ENCODE measurements around the gene FBXW8. TPM values are rescaled to one million over a fixed set of nuclear protein-coding genes. Genes with fewer than 3 reads are reported as not detected.

Gene FBXW8
- total and polyA plus RNA-seq, 7 experiments from 2014 or later = 4.8 to 13.2 (median 11.7) TPM

GRCh38 chr12:116880213-116880816 is 30.4 kb upstream of the FBXW8 start:
- ChIA-PET POLR2A (no interaction called here), CTCF (no interaction called here)
- H3K4me3 Mint-ChIP-seq = peak overlapping the region; percentile 77 to 97 (median 82)
- no peaks in the 10 kb centered on the region for H3K9me3 ChIP-seq (ENCODE audit: control insufficient read depth in 2 of 3, low read length in 3 of 3)
- no peak for ATAC-seq
- H3K4me3 ChIP-seq (ENCODE audit: low read length) = no peak overlapping the region
- H3K9me3 Mint-ChIP-seq = peaks cover 0 to 5% (median 0%) of the 10 kb centered on the region in 11 donors
- H3K27ac Mint-ChIP-seq = peak overlapping the region in 2 of 9 donors; percentile 29 to 45
- DNase-seq = no peak
- H3K4me1 Mint-ChIP-seq = peaks cover 28 to 43% (median 37%) of the 10 kb centered on the region in 7 donors
- intact Hi-C loops (cut with micrococcal nuclease) = no loop called here
- peaks cover 71 to 89% (median 75%) of the 10 kb centered on the region in 5 donors for H3K27me3 Mint-ChIP-seq
- no peak overlapping the region for H3K27ac ChIP-seq (ENCODE audit: low read depth, low read length)
- peaks cover 7 to 31% of the 10 kb centered on the region in 2 donors for H3K4me1 ChIP-seq (ENCODE audit: control insufficient read depth in 2 of 2, insufficient read depth in 2 of 2, low read length in 2 of 2)
- peaks cover 0 to 2% (median 0%) of the 10 kb centered on the region in 5 donors for H3K36me3 Mint-ChIP-seq
- no peaks in the 10 kb centered on the region for H3K36me3 ChIP-seq (ENCODE audit: control insufficient read depth in 2 of 3, insufficient read depth in 3 of 3, low read length in 3 of 3)
- peaks cover 0 to 14% of the 10 kb centered on the region in 2 donors for H3K27me3 ChIP-seq (ENCODE audit: control insufficient read depth in 2 of 2, insufficient read depth in 2 of 2, low read length in 2 of 2)

DNA sequence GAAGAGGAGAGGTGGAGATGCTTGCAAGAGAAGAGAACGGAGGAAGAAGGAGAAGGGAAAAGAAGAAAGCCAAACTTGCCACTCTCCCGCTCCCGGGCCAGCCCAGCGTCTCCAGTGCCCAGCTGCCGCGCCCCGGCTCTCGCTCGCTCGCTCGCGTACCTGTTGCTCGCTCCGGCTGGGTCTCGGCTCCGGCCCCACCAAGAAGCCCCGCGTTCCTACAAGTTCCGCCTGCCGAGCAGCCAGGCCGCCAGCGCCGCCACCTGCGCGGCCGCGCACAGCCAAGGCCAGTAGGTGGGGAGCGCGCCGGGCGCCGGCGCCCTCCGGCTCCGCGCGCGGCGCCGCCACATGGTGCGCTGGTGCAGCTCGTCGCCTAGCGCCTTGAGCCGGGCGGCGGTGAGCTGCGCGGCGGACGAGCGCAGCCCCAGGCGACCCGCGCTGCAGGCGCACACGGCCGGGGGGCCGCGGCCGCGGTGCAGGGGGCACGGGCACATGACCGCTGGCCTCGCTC is 29.9 kb upstream of the FBXW8 start:
- Histone ChIP-seq H3K36me3 (ENCODE audit: control insufficient read depth in 2 of 3, insufficient read depth in 3 of 3, low read length in 3 of 3) (no peaks in the 10 kb centered on the region), H3K9me3 (ENCODE audit: control insufficient read depth in 2 of 3, low read length in 3 of 3) (no peaks in the 10 kb centered on the region), H3K27me3 (ENCODE audit: control insufficient read depth in 2 of 2, insufficient read depth in 2 of 2, low read length in 2 of 2) (peaks cover 0 to 14% of the 10 kb centered on the region in 2 donors), H3K4me1 (ENCODE audit: control insufficient read depth in 2 of 2, insufficient read depth in 2 of 2, low read length in 2 of 2) (peaks cover 7 to 31% of the 10 kb centered on the region in 2 donors), H3K4me3 (ENCODE audit: low read length) (no peak overlapping the region), H3K27ac (ENCODE audit: low read depth, low read length) (no peak overlapping the region)
- intact Hi-C loops (cut with micrococcal nuclease) = no loop called here
- Mint-ChIP-seq H3K36me3 (peaks cover 0 to 2% (median 0%) of the 10 kb centered on the region in 5 donors), H3K9me3 (peaks cover 0 to 1% (median 0%) of the 10 kb centered on the region in 11 donors), H3K27me3 (peaks cover 66 to 90% (median 73%) of the 10 kb centered on the region in 5 donors), H3K27ac (peak overlapping the region in 1 of 9 donors; percentile 29), H3K4me3 (peak overlapping the region; percentile 77 to 97 (median 82)), H3K4me1 (peaks cover 28 to 43% (median 37%) of the 10 kb centered on the region in 7 donors)
- ChIA-PET POLR2A (no interaction called here), CTCF (no interaction called here)
- ATAC-seq (peak; percentile 59), DNase-seq (peak in 5 of 9 donors; percentile 8 to 48 (median 15))

GRCh38 chr12:116881325-116881876 is 29.3 kb upstream of the FBXW8 start, which contains the start of gene HRK:
HRK (minus strand) TSS chr12:116881441; CDS start chr12:116881307, 134 bp downstream.
- peaks cover 0 to 14% of the 10 kb centered on the region in 2 donors for H3K27me3 ChIP-seq (ENCODE audit: control insufficient read depth in 2 of 2, insufficient read depth in 2 of 2, low read length in 2 of 2)
- H3K4me1 ChIP-seq (ENCODE audit: control insufficient read depth in 2 of 2, insufficient read depth in 2 of 2, low read length in 2 of 2) = peaks cover 7 to 31% of the 10 kb centered on the region in 2 donors
- POLR2A ChIA-PET = no interaction called here
- Mint-ChIP-seq H3K9me3 (peaks cover 0 to 1% (median 0%) of the 10 kb centered on the region in 11 donors), H3K36me3 (peaks cover 0 to 2% (median 0%) of the 10 kb centered on the region in 5 donors), H3K4me3 (peak within 1 kb of the TSS; percentile 77 to 97 (median 82)), H3K27me3 (peaks cover 62 to 86% (median 67%) of the 10 kb centered on the region in 5 donors), H3K27ac (peak within 1 kb of the TSS in 2 of 9 donors; percentile 29 to 45), H3K4me1 (peaks cover 28 to 43% (median 37%) of the 10 kb centered on the region in 7 donors)
- H3K9me3 ChIP-seq (ENCODE audit: control insufficient read depth in 2 of 3, low read length in 3 of 3) = no peaks in the 10 kb centered on the region
- no peak for DNase-seq
- CTCF ChIA-PET = no interaction called here
- no peak within 1 kb of the TSS for H3K4me3 ChIP-seq (ENCODE audit: low read length)
- no peak for ATAC-seq
- H3K27ac ChIP-seq (ENCODE audit: low read depth, low read length) = no peak within 1 kb of the TSS
- no peaks in the 10 kb centered on the region for H3K36me3 ChIP-seq (ENCODE audit: control insufficient read depth in 2 of 3, insufficient read depth in 3 of 3, low read length in 3 of 3)
- intact Hi-C loops (cut with micrococcal nuclease) = no loop called here

- POLR2A ChIA-PET = no interaction called here
- Mint-ChIP-seq H3K4me1 (peaks cover 28 to 43% (median 37%) of the 10 kb centered on the region in 7 donors), H3K36me3 (peaks cover 0 to 2% (median 0%) of the 10 kb centered on the region in 5 donors), H3K27ac (no peak overlapping the region), H3K9me3 (peaks cover 0 to 1% (median 0%) of the 10 kb centered on the region in 11 donors), H3K4me3 (peak overlapping the region; percentile 44 to 79 (median 70)), H3K27me3 (peaks cover 62 to 84% (median 64%) of the 10 kb centered on the region in 5 donors)
- peaks cover 0 to 14% of the 10 kb centered on the region in 2 donors for H3K27me3 ChIP-seq (ENCODE audit: control insufficient read depth in 2 of 2, insufficient read depth in 2 of 2, low read length in 2 of 2)
- H3K4me1 ChIP-seq (ENCODE audit: control insufficient read depth in 2 of 2, insufficient read depth in 2 of 2, low read length in 2 of 2) = peaks cover 7 to 31% of the 10 kb centered on the region in 2 donors
- no peak overlapping the region for H3K27ac ChIP-seq (ENCODE audit: low read depth, low read length)
- no peaks in the 10 kb centered on the region for H3K9me3 ChIP-seq (ENCODE audit: control insufficient read depth in 2 of 3, low read length in 3 of 3)
- DNase-seq (no peak), ATAC-seq (no peak)
- CTCF ChIA-PET = interaction anchor here (0.6 to 1.3 kb wide), 2 partner anchors 173 to 181 kb away, joined by 3 read pairs; no protein-coding TSS in a partner anchor
- intact Hi-C loops (cut with micrococcal nuclease) = loop anchor here (1.0 to 2.0 kb wide), 3 partner anchors 123 to 179 kb away; no protein-coding TSS in a partner anchor
- no peaks in the 10 kb centered on the region for H3K36me3 ChIP-seq (ENCODE audit: control insufficient read depth in 2 of 3, insufficient read depth in 3 of 3, low read length in 3 of 3)
- no peak overlapping the region for H3K4me3 ChIP-seq (ENCODE audit: low read length)
Observed at GRCh38 chr12:116881877-116882507, 28.8 kb upstream of the FBXW8 start.

- DNase-seq (no peak), ATAC-seq (no peak)
- CTCF ChIA-PET = interaction anchor here (0.6 to 1.3 kb wide), 2 partner anchors 174 to 182 kb away, joined by 3 read pairs; no protein-coding TSS in a partner anchor
- H3K4me1 ChIP-seq (ENCODE audit: control insufficient read depth in 2 of 2, insufficient read depth in 2 of 2, low read length in 2 of 2) = peaks cover 7 to 31% of the 10 kb centered on the region in 2 donors
- H3K27me3 ChIP-seq (ENCODE audit: control insufficient read depth in 2 of 2, insufficient read depth in 2 of 2, low read length in 2 of 2) = peaks cover 0 to 14% of the 10 kb centered on the region in 2 donors
- intact Hi-C loops (cut with micrococcal nuclease) = loop anchor here (1.0 to 2.0 kb wide), 3 partner anchors 124 to 180 kb away; no protein-coding TSS in a partner anchor
- Mint-ChIP-seq H3K27ac (no peak overlapping the region), H3K4me3 (peak overlapping the region in 9 of 10 donors; percentile 10 to 79 (median 71)), H3K27me3 (peaks cover 54 to 84% (median 60%) of the 10 kb centered on the region in 5 donors), H3K9me3 (peaks cover 0 to 1% (median 0%) of the 10 kb centered on the region in 11 donors), H3K36me3 (peaks cover 0 to 2% (median 0%) of the 10 kb centered on the region in 5 donors), H3K4me1 (peaks cover 28 to 43% (median 37%) of the 10 kb centered on the region in 7 donors)
- H3K9me3 ChIP-seq (ENCODE audit: control insufficient read depth in 2 of 3, low read length in 3 of 3) = no peaks in the 10 kb centered on the region
- POLR2A ChIA-PET = no interaction called here
- no peaks in the 10 kb centered on the region for H3K36me3 ChIP-seq (ENCODE audit: control insufficient read depth in 2 of 3, insufficient read depth in 3 of 3, low read length in 3 of 3)
- H3K27ac ChIP-seq (ENCODE audit: low read depth, low read length) = no peak overlapping the region
- H3K4me3 ChIP-seq (ENCODE audit: low read length) = no peak overlapping the region
Observed at GRCh38 chr12:116882742-116883141, 28.0 kb upstream of the FBXW8 start.

DNA sequence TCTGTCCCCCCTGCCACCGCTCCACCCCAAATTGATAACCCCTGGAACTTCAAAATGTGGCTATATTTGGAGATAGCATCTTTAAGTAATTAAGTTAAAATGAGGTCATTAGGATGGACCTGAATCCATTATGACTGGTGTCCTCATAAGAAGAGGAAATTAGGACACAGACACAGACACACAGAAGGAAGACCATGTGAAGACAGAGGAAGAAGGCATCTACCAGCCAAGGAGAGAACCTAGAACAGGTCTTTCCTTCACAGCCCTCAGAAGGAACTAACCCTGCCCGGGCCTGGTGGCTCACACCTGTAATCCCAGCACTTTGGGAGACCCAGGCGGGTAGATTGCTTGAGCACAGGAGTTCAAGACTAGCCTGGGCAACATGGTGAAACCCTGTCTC is 25.9 kb upstream of the FBXW8 start:
- intact Hi-C loops (cut with micrococcal nuclease) = no loop called here
- ATAC-seq (peak; percentile 49), DNase-seq (no peak)
- no peak overlapping the region for H3K27ac ChIP-seq (ENCODE audit: low read depth, low read length)
- peaks cover 0 to 1% (median 0%) of the 10 kb centered on the region in 11 donors for H3K9me3 Mint-ChIP-seq
- no peaks in the 10 kb centered on the region for H3K36me3 ChIP-seq (ENCODE audit: control insufficient read depth in 2 of 3, insufficient read depth in 3 of 3, low read length in 3 of 3)
- peaks cover 3 to 18% of the 10 kb centered on the region in 2 donors for H3K4me1 ChIP-seq (ENCODE audit: control insufficient read depth in 2 of 2, insufficient read depth in 2 of 2, low read length in 2 of 2)
- peaks cover 17 to 29% (median 23%) of the 10 kb centered on the region in 7 donors for H3K4me1 Mint-ChIP-seq
- ChIA-PET CTCF (no interaction called here), POLR2A (no interaction called here)
- H3K27ac Mint-ChIP-seq = no peak overlapping the region
- peaks cover 0 to 8% of the 10 kb centered on the region in 2 donors for H3K27me3 ChIP-seq (ENCODE audit: control insufficient read depth in 2 of 2, insufficient read depth in 2 of 2, low read length in 2 of 2)
- no peaks in the 10 kb centered on the region for H3K9me3 ChIP-seq (ENCODE audit: control insufficient read depth in 2 of 3, low read length in 3 of 3)
- H3K4me3 ChIP-seq (ENCODE audit: low read length) = no peak overlapping the region
- no peak overlapping the region for H3K4me3 Mint-ChIP-seq
- peaks cover 35 to 76% (median 46%) of the 10 kb centered on the region in 5 donors for H3K27me3 Mint-ChIP-seq
- H3K36me3 Mint-ChIP-seq = no peaks in the 10 kb centered on the region

Measured in naive thymus-derived CD4-positive, alpha-beta T cell (primary cell).